Body of pancreas (tissue), 4 donors: ENCODE results near the gene TTC39C. TPM values are rescaled to one million over a fixed set of nuclear protein-coding genes. Genes with fewer than 3 reads are reported as not detected.

Source experiments
- ATAC-seq: fragments of 150-250 bp; one replicate; pipeline ENCODE4 v1.9.1; 2016
- DNase-seq, 4 donors: peaks; one replicate each; pipeline ENCODE4 v3.0.0-alpha.2; 2019
- H3K27ac ChIP-seq, 4 donors: fragments of 200-600 bp; sonication (generic); 1 replicate in 3 of 4; 2 replicates in 1 of 4; pipeline versions ENCODE4 v1.5.1 to v1.6.1; 2016 to 2019; ENCODE audit warnings: mild to moderate bottlenecking in 1 of 4, mixed read lengths in 1 of 4, moderate library complexity in 1 of 4
- H3K27me3 ChIP-seq, 2 donors: fragments of 200-600 bp; sonication (generic); one replicate each; pipeline ENCODE4 v1.6.0; 2016; ENCODE audit warnings: mild to moderate bottlenecking in 1 of 2
- H3K36me3 ChIP-seq, 2 donors: fragments of 200-600 bp; sonication (generic); replicated peaks in 1 of 2; 2 replicates each; pipeline ENCODE4 v1.5.1; 2016; ENCODE audit warnings: low read depth in 2 of 2; ENCODE audit not compliant: insufficient read depth in 1 of 2
- H3K4me1 ChIP-seq: fragments of 200-600 bp; sonication (generic); one replicate; pipeline ENCODE4 v1.6.0; 2016
- H3K4me3 ChIP-seq, 2 donors: fragments of 200-600 bp; sonication (generic); 1 replicate in 1 of 2; 2 replicates in 1 of 2; pipeline ENCODE4 v1.5.1; 2016 to 2019
- H3K9me3 ChIP-seq, 3 donors: fragments of 200-600 bp; sonication (generic); 1 replicate in 2 of 3; 2 replicates in 1 of 3; pipeline ENCODE4 v1.5.1; 2016
- CTCF ChIP-seq, 7 experiments: fragments of 450-650 bp in 4 of 7; fragments of 200-600 bp in 3 of 7; sonication (generic) in 3 of 7; IDR thresholded peaks; one replicate each; pipeline ENCODE4 v1.5.1; 2016 to 2019; ENCODE audit warnings: antibody characterized with exemption in 7 of 7
- POLR2A ChIP-seq, 3 donors: fragments of 450-650 bp; IDR thresholded peaks; one replicate each; pipeline ENCODE4 v1.6.1; 2016; ENCODE audit warnings: antibody characterized with exemption in 3 of 3, mild to moderate bottlenecking in 2 of 3
- WGBS, 2 donors: methylation state at CpG; one replicate each; pipeline ENCODE4 v1.1.5; 2017; 5-methylcytosine and 5-hydroxymethylcytosine counted together
- intact Hi-C: fragments of 100-400 bp; cut with DNase I; formaldehyde crosslinking; loops from one replicate; pipeline ENCODE4 v1.15.1; 2023
- total RNA-seq, 2 donors: library from RNA; depleted of rRNA; stranded (reverse); fragments of >200 nt; gene quantifications; one replicate each; pipeline ENCODE4 v1.1.0, GENCODE V29; 2016

The TTC39C gene
- total RNA-seq, 2 donors from 2014 or later: 20.1 to 21.8 TPM

GRCh38 chr18:23992941-23993280, 21.6 kb upstream of the TTC39C start:
- no peak for DNase-seq
- H3K9me3 ChIP-seq: no peaks in the 10 kb centered on the region
- peaks cover 10% of the 10 kb centered on the region for H3K4me1 ChIP-seq
- ATAC-seq: no peak
- peak overlapping the region in 2 of 4 donors; percentile 40 to 44 for H3K27ac ChIP-seq
- H3K4me3 ChIP-seq: no peak overlapping the region
- intact Hi-C loops: no loop called here
- H3K27me3 ChIP-seq: no peaks in the 10 kb centered on the region
- 65 to 71% methylated on average over 2 of the region's 2 CpGs for WGBS, 2 donors
- TF ChIP-seq POLR2A (IDR thresholded peaks at IDR 0.05) (no peak), CTCF (IDR thresholded peaks at IDR 0.05) (no peak)
- H3K36me3 ChIP-seq: no peaks in the 10 kb centered on the region

GRCh38 chr18:23994361-23994902, 20.1 kb upstream of the TTC39C start:
- Histone ChIP-seq H3K4me1 (peaks cover 10% of the 10 kb centered on the region), H3K27me3 (no peaks in the 10 kb centered on the region), H3K4me3 (no peak overlapping the region), H3K9me3 (no peaks in the 10 kb centered on the region), H3K27ac (no peak overlapping the region), H3K36me3 (no peaks in the 10 kb centered on the region)
- ATAC-seq (peak; percentile 35), DNase-seq (peak in 3 of 4 donors; percentile 23 to 42 (median 36))
- no peak for TF ChIP-seq CTCF (IDR thresholded peaks at IDR 0.05)
- TF ChIP-seq POLR2A (IDR thresholded peaks at IDR 0.05): no peak
- intact Hi-C loops: no loop called here
- 28 to 46% methylated on average over 9 of the region's 9 CpGs for WGBS, 2 donors

- no peaks in the 10 kb centered on the region for H3K9me3 ChIP-seq
- H3K4me1 ChIP-seq: peaks cover 10% of the 10 kb centered on the region
- 90 to 92% methylated on average over 13 of the region's 13 CpGs for WGBS, 2 donors
- no peak overlapping the region for H3K27ac ChIP-seq
- intact Hi-C loops: no loop called here
- H3K4me3 ChIP-seq: no peak overlapping the region
- ATAC-seq (no peak), DNase-seq (no peak)
- no peaks in the 10 kb centered on the region for H3K36me3 ChIP-seq
- TF ChIP-seq POLR2A (IDR thresholded peaks at IDR 0.05) (no peak), CTCF (IDR thresholded peaks at IDR 0.05) (no peak)
- H3K27me3 ChIP-seq: no peaks in the 10 kb centered on the region
These were observed 19.4 kb upstream of the TTC39C start for GRCh38 chr18:23995180-23995579.

- intact Hi-C loops: no loop called here
- TF ChIP-seq POLR2A (IDR thresholded peaks at IDR 0.05) (no peak), CTCF (IDR thresholded peaks at IDR 0.05) (no peak)
These were observed 16.5 kb upstream of the TTC39C start for GRCh38 chr18:23998018-23998417.

GRCh38 chr18:23998820-23999219, 15.7 kb upstream of the TTC39C start:
- Histone ChIP-seq H3K27ac (peak overlapping the region in 3 of 4 donors; percentile 7 to 55 (median 41)), H3K9me3 (no peaks in the 10 kb centered on the region), H3K36me3 (no peaks in the 10 kb centered on the region), H3K27me3 (no peaks in the 10 kb centered on the region), H3K4me1 (peaks cover 4% of the 10 kb centered on the region), H3K4me3 (no peak overlapping the region)
- intact Hi-C loops: no loop called here
- ATAC-seq: peak; percentile 45
- peak in 1 of 4 donors; percentile 29 for DNase-seq
- TF ChIP-seq CTCF (IDR thresholded peaks at IDR 0.05) (no peak), POLR2A (IDR thresholded peaks at IDR 0.05) (no peak)
- WGBS, 2 donors: 33 to 38% methylated on average over 4 of the region's 4 CpGs

More at GRCh38 chr18:23998018-23998417, 16.5 kb upstream of the TTC39C start:
- no peaks in the 10 kb centered on the region for H3K9me3 ChIP-seq
- 88 to 90% methylated on average over 2 of the region's 2 CpGs for WGBS, 2 donors
- H3K27me3 ChIP-seq: no peaks in the 10 kb centered on the region
- H3K4me1 ChIP-seq: peaks cover 4% of the 10 kb centered on the region
- H3K4me3 ChIP-seq: no peak overlapping the region
- DNase-seq (no peak), ATAC-seq (no peak)
- H3K27ac ChIP-seq: no peak overlapping the region
- no peaks in the 10 kb centered on the region for H3K36me3 ChIP-seq
